ENCODE results near the gene CDH4. TPM values are rescaled to one million over a fixed set of nuclear protein-coding genes. Genes with fewer than 3 reads are reported as not detected.

Gene CDH4
- total and polyA plus RNA-seq, 9 of the 15 experiments (the other 6 are each of a cell fraction or from before 2014, with no cell fraction given), result 0.04 TPM; not detected in 8

- TF ChIP-seq, protein P1, sequence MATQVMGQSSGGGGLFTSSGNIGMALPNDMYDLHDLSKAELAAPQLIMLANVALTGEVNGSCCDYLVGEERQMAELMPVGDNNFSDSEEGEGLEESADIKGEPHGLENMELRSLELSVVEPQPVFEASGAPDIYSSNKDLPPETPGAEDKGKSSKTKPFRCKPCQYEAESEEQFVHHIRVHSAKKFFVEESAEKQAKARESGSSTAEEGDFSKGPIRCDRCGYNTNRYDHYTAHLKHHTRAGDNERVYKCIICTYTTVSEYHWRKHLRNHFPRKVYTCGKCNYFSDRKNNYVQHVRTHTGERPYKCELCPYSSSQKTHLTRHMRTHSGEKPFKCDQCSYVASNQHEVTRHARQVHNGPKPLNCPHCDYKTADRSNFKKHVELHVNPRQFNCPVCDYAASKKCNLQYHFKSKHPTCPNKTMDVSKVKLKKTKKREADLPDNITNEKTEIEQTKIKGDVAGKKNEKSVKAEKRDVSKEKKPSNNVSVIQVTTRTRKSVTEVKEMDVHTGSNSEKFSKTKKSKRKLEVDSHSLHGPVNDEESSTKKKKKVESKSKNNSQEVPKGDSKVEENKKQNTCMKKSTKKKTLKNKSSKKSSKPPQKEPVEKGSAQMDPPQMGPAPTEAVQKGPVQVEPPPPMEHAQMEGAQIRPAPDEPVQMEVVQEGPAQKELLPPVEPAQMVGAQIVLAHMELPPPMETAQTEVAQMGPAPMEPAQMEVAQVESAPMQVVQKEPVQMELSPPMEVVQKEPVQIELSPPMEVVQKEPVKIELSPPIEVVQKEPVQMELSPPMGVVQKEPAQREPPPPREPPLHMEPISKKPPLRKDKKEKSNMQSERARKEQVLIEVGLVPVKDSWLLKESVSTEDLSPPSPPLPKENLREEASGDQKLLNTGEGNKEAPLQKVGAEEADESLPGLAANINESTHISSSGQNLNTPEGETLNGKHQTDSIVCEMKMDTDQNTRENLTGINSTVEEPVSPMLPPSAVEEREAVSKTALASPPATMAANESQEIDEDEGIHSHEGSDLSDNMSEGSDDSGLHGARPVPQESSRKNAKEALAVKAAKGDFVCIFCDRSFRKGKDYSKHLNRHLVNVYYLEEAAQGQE (IDR thresholded peaks at IDR 0.05; ENCODE audit: borderline replicate concordance), result no peak
- TF ChIP-seq, protein P1 (CRISPR knock-in tag; IDR thresholded peaks at IDR 0.05; ENCODE audit: low read depth), result no peak
- TF ChIP-seq ZNF444 (CRISPR knock-in tag; IDR thresholded peaks at IDR 0.05) (no peak), JUND (IDR thresholded peaks at IDR 0.05; ENCODE audit: borderline replicate concordance, low read depth, low read length) (peak; percentile 78), JUND (tag; IDR thresholded peaks at IDR 0.05; ENCODE audit: borderline replicate concordance, low read depth, low read length) (no peak), CBX1 (IDR thresholded peaks at IDR 0.05; ENCODE audit: low read depth) (no peak), SRSF7 (optimal IDR thresholded peaks at IDR 0.05; ENCODE audit: low read depth, low read length) (no peak), GTF2A2 (tag; IDR thresholded peaks at IDR 0.05) (no peak), PML (IDR thresholded peaks at IDR 0.05; ENCODE audit: low read length) (no peak)
- TF ChIP-seq, protein P2, sequence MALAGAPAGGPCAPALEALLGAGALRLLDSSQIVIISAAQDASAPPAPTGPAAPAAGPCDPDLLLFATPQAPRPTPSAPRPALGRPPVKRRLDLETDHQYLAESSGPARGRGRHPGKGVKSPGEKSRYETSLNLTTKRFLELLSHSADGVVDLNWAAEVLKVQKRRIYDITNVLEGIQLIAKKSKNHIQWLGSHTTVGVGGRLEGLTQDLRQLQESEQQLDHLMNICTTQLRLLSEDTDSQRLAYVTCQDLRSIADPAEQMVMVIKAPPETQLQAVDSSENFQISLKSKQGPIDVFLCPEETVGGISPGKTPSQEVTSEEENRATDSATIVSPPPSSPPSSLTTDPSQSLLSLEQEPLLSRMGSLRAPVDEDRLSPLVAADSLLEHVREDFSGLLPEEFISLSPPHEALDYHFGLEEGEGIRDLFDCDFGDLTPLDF (CRISPR knock-in tag; IDR thresholded peaks at IDR 0.05), result no peak
- TF ChIP-seq, protein P3, sequence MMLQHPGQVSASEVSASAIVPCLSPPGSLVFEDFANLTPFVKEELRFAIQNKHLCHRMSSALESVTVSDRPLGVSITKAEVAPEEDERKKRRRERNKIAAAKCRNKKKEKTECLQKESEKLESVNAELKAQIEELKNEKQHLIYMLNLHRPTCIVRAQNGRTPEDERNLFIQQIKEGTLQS (IDR thresholded peaks at IDR 0.05), result peak; percentile 64
- TF ChIP-seq, protein P3 (CRISPR knock-in tag; conservative IDR thresholded peaks at IDR 0.05), result no peak
Observed at GRCh38 chr20:61531553-61532345, 279.7 kb downstream of the CDH4 start (continued).
